SJCRH30 (cell line): Measurements from ENCODE around the gene SPSB1. TPM values are rescaled to one million over a fixed set of nuclear protein-coding genes. Genes with fewer than 3 reads are reported as not detected.

Experiments used
- DNase-seq, 2 experiments: peaks; one replicate each; pipeline ENCODE4 v3.0.0-alpha.2; 2015 to 2020
- H3K27ac ChIP-seq: fragments of 250-450 bp; sonication (Bioruptor Pico); 2 replicates; pipeline ENCODE4 v1.5.1; 2020; ENCODE audit warnings: mild to moderate bottlenecking, moderate library complexity
- H3K27me3 ChIP-seq: fragments of 250-450 bp; sonication (Bioruptor Pico); 2 replicates; pipeline ENCODE4 v1.5.1; 2020; ENCODE audit warnings: mild to moderate bottlenecking, moderate library complexity
- H3K36me3 ChIP-seq: fragments of 250-450 bp; sonication (Bioruptor Pico); 2 replicates; pipeline ENCODE4 v1.5.1; 2020; ENCODE audit warnings: mild to moderate bottlenecking, moderate library complexity
- H3K4me1 ChIP-seq: fragments of 250-450 bp; sonication (Bioruptor Pico); 2 replicates; pipeline ENCODE4 v1.5.1; 2020; ENCODE audit warnings: mild to moderate bottlenecking, moderate library complexity
- H3K4me3 ChIP-seq: fragments of 250-450 bp; sonication (Bioruptor Pico); 2 replicates; pipeline ENCODE4 v1.5.1; 2020; ENCODE audit warnings: mild to moderate bottlenecking, moderate library complexity
- H3K9me3 ChIP-seq: fragments of 250-450 bp; sonication (Bioruptor Pico); replicated peaks from 2 replicates; pipeline ENCODE4 v1.5.1; 2020; ENCODE audit warnings: mild to moderate bottlenecking, moderate library complexity
- total RNA-seq: library from RNA; depleted of rRNA; stranded (reverse); fragments of >200 nt; shearing (Covaris generic); gene quantifications from 2 replicates; pipeline ENCODE4 v1.2.3, GENCODE V29; 2014

Gene SPSB1
- total RNA-seq, 1 experiment from 2014 or later, result 0.43 TPM

- no peaks in the 10 kb centered on the region for H3K4me1 ChIP-seq
- no peak overlapping the region for H3K27ac ChIP-seq
- no peaks in the 10 kb centered on the region for H3K36me3 ChIP-seq
- DNase-seq, result no peak
- H3K4me3 ChIP-seq, result no peak overlapping the region
- H3K9me3 ChIP-seq, result no peaks in the 10 kb centered on the region
- 0 out of 2 replicates have a peak, but pooled peaks cover 5% of the 10 kb centered on the region for H3K27me3 ChIP-seq
Measured at GRCh38 chr1:9267827-9268581, 24.7 kb upstream of the SPSB1 start.

- H3K4me1 ChIP-seq, result no peaks in the 10 kb centered on the region
- H3K36me3 ChIP-seq, result no peaks in the 10 kb centered on the region
- H3K4me3 ChIP-seq, result no peak overlapping the region
- no peak overlapping the region for H3K27ac ChIP-seq
- no peaks in the 10 kb centered on the region for H3K9me3 ChIP-seq
- DNase-seq, result no peak
- H3K27me3 ChIP-seq, result 0 out of 2 replicates have a peak, but pooled peaks cover 5% of the 10 kb centered on the region
Measured at GRCh38 chr1:9269078-9269501, 23.6 kb upstream of the SPSB1 start.

- 0 out of 2 replicates have a peak, but pooled peaks cover 5% of the 10 kb centered on the region for H3K27me3 ChIP-seq
- no peaks in the 10 kb centered on the region for H3K9me3 ChIP-seq
- DNase-seq, result no peak
- no peak overlapping the region for H3K27ac ChIP-seq
- no peak overlapping the region for H3K4me3 ChIP-seq
- peaks cover 2% of the 10 kb centered on the region for H3K4me1 ChIP-seq
- H3K36me3 ChIP-seq, result no peaks in the 10 kb centered on the region
Measured at GRCh38 chr1:9269721-9270120, 23.0 kb upstream of the SPSB1 start.

GRCh38 chr1:9270290-9270883, 22.3 kb upstream of the SPSB1 start:
- Histone ChIP-seq H3K27ac (no peak overlapping the region), H3K9me3 (no peaks in the 10 kb centered on the region), H3K4me3 (no peak overlapping the region), H3K27me3 (0 out of 2 replicates have a peak, but pooled peaks cover 5% of the 10 kb centered on the region), H3K4me1 (peaks cover 8% of the 10 kb centered on the region), H3K36me3 (no peaks in the 10 kb centered on the region)
- DNase-seq, result no peak

- DNase-seq, result no peak
- Histone ChIP-seq H3K27me3 (0 out of 2 replicates have a peak, but pooled peaks cover 5% of the 10 kb centered on the region), H3K4me1 (peaks cover 13% of the 10 kb centered on the region), H3K27ac (no peak overlapping the region), H3K4me3 (no peak overlapping the region), H3K9me3 (no peaks in the 10 kb centered on the region), H3K36me3 (no peaks in the 10 kb centered on the region)
Measured at GRCh38 chr1:9271283-9271682, 21.4 kb upstream of the SPSB1 start.

DNA sequence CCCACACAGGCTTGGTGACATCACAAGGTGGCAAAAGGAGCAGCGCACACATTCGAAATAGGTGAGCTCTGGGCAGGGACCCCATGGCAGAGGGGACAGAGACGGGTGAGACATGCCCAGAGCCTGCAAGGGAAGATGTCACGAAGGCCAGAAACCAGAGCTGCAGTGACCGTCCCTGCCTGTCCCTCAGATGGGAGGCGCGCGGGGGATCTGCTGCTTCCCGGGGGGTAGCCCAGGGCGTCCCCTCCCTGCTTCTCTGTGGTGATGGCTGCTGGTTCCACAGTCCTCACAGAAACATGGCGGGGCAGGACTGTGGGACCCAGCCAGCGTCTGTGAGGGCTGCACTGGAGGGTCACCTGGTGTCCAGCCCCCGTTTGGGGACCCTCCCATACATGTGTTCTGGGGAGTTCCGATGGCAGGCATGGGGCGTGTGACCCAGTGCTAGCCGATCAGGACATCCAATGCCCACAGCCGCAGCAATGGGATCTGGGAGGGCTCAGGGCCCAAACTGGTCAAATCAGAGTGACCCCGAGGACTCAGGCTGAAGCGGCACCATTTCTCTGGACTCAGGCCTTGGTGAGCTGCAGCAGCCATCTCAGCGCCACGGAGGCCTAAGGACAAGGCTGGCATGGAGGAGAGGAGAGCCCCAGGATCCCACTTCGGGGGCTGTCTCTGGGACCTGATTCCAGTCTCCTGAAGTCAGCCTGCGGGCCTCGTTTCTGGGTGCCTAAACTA, 20.7 kb upstream of the SPSB1 start:
- H3K27me3 ChIP-seq, result 0 out of 2 replicates have a peak, but pooled peaks cover 5% of the 10 kb centered on the region
- peaks cover 13% of the 10 kb centered on the region for H3K4me1 ChIP-seq
- no peak overlapping the region for H3K27ac ChIP-seq
- H3K36me3 ChIP-seq, result no peaks in the 10 kb centered on the region
- H3K4me3 ChIP-seq, result no peak overlapping the region
- DNase-seq, result no peak
- no peaks in the 10 kb centered on the region for H3K9me3 ChIP-seq

DNA sequence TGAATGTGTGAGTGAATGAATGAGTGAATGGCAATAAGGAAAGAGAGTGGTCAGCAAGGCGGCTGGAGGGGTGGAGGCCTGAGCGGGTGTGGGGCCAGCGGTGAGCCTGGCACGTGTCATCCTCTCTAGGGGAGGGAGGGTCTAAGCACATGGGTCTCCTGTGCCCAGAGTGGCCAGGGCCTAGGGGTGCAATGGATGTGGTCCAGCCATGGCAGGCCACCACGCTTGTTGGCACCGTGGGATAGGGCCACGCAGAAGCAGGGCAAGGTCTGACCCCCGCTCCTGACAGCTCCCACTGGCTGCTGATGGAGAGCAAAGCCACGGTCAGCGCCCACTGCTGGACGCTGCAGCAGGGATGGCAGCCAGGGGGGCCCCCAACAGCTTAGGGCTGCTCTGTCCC, 19.5 kb upstream of the SPSB1 start:
- Histone ChIP-seq H3K4me3 (no peak overlapping the region), H3K27me3 (0 out of 2 replicates have a peak, but pooled peaks cover 5% of the 10 kb centered on the region), H3K27ac (no peak overlapping the region), H3K4me1 (peaks cover 13% of the 10 kb centered on the region), H3K9me3 (no peaks in the 10 kb centered on the region), H3K36me3 (no peaks in the 10 kb centered on the region)
- no peak for DNase-seq

- no peaks in the 10 kb centered on the region for H3K9me3 ChIP-seq
- H3K4me1 ChIP-seq, result peaks cover 13% of the 10 kb centered on the region
- 0 out of 2 replicates have a peak, but pooled peaks cover 5% of the 10 kb centered on the region for H3K27me3 ChIP-seq
- peak; percentile 63 to 70 for DNase-seq
- no peak overlapping the region for H3K4me3 ChIP-seq
- no peaks in the 10 kb centered on the region for H3K36me3 ChIP-seq
- 0 out of 2 replicates have a peak overlapping the region, but pooled peaks have one; percentile 1 for H3K27ac ChIP-seq
Measured at GRCh38 chr1:9275161-9275560, 17.5 kb upstream of the SPSB1 start.

- Histone ChIP-seq H3K4me1 (peaks cover 15% of the 10 kb centered on the region), H3K4me3 (no peak overlapping the region), H3K27ac (no peak overlapping the region), H3K27me3 (0 out of 2 replicates have a peak, but pooled peaks cover under 1% of the 10 kb centered on the region), H3K36me3 (no peaks in the 10 kb centered on the region), H3K9me3 (no peaks in the 10 kb centered on the region)
- DNase-seq, result peak; percentile 91 to 92
Measured at GRCh38 chr1:9275567-9276034, 17.1 kb upstream of the SPSB1 start.

- no peaks in the 10 kb centered on the region for H3K9me3 ChIP-seq
- no peaks in the 10 kb centered on the region; the same call in 1 of the 2 replicates for H3K27me3 ChIP-seq
- H3K4me3 ChIP-seq, result no peak overlapping the region
- no peak for DNase-seq
- no peak overlapping the region for H3K27ac ChIP-seq
- no peaks in the 10 kb centered on the region for H3K36me3 ChIP-seq
- peaks cover 26% of the 10 kb centered on the region for H3K4me1 ChIP-seq
Measured at GRCh38 chr1:9278116-9278515, 14.6 kb upstream of the SPSB1 start.

- Histone ChIP-seq H3K27ac (no peak overlapping the region), H3K27me3 (no peaks in the 10 kb centered on the region; the same call in 1 of the 2 replicates), H3K4me1 (peaks cover 26% of the 10 kb centered on the region), H3K36me3 (no peaks in the 10 kb centered on the region), H3K9me3 (no peaks in the 10 kb centered on the region), H3K4me3 (no peak overlapping the region)
- DNase-seq, result no peak
Measured at GRCh38 chr1:9278585-9279153, 14.0 kb upstream of the SPSB1 start.

DNA sequence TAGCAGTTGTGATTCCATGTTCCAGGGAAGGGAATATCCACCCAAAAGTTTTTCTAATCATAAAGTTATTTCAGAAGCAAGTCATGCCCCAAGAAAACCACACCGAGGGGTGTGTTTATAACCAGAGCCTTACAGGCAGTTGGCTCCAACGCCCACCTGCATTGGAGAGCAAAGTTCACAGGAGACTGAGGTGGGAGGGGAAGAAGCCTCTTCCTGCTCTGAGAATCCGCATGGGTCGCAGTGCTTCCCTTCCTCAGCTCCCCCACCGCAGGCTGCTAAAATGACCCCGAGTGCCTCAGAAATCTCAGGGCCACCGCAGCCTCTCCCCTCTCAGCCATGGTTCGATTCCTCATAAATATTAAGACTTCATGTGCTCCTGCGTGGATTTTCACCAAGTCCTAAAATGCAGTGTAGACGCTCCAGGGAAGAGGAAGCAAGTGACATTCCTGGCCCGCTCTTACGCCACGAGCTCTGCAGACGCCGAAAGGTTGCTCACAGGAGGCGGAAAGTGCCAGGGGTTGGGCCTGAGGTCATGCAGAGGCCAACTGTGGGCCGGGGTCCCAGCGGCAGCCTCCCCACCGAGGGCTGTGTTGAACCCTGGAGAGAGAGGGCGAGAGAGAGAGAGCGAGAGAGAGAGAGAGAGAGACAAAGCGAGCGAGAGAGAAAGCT, 13.4 kb upstream of the SPSB1 start:
- Histone ChIP-seq H3K27ac (no peak overlapping the region), H3K9me3 (no peaks in the 10 kb centered on the region), H3K4me1 (peaks cover 26% of the 10 kb centered on the region), H3K4me3 (no peak overlapping the region), H3K36me3 (no peaks in the 10 kb centered on the region), H3K27me3 (no peaks in the 10 kb centered on the region; the same call in 1 of the 2 replicates)
- no peak for DNase-seq

GRCh38 chr1:9280015-9280860, 12.5 kb upstream of the SPSB1 start:
- DNase-seq, result peak; percentile 39 to 51
- Histone ChIP-seq H3K4me3 (no peak overlapping the region), H3K27ac (no peak overlapping the region), H3K9me3 (no peaks in the 10 kb centered on the region), H3K36me3 (no peaks in the 10 kb centered on the region), H3K27me3 (no peaks in the 10 kb centered on the region; the same call in 1 of the 2 replicates), H3K4me1 (peaks cover 19% of the 10 kb centered on the region)
